Liver (tissue), 9 donors: ENCODE data around the gene LRIG1. TPM values are rescaled to one million over a fixed set of nuclear protein-coding genes. Genes with fewer than 3 reads are reported as not detected.

Experiments used
- DNase-seq: peaks from one replicate; pipeline ENCODE4 v3.0.0-alpha.2; 2017; ENCODE audit warnings: low spot score
- H3K27ac ChIP-seq, 2 donors: one replicate each; pipeline ENCODE4 v1.7.0; 2013; ENCODE audit warnings: inconsistent platforms in 2 of 2, low read length in 2 of 2, control low read depth in 1 of 2, low read depth in 1 of 2, mild to moderate bottlenecking in 1 of 2
- H3K27me3 ChIP-seq, 4 donors: one replicate each; pipeline versions ENCODE4 v1.6.1 to v1.7.0; 2013; ENCODE audit warnings: low read length in 3 of 4, inconsistent platforms in 1 of 4, mild to moderate bottlenecking in 1 of 4, moderate library complexity in 1 of 4; ENCODE audit not compliant: control insufficient read depth in 4 of 4, insufficient read depth in 4 of 4
- H3K36me3 ChIP-seq, 4 donors: one replicate each; pipeline versions ENCODE4 v1.6.1 to v1.7.0; 2013; ENCODE audit warnings: low read length in 3 of 4, mild to moderate bottlenecking in 3 of 4, low read depth in 1 of 4, moderate library complexity in 1 of 4; ENCODE audit not compliant: control insufficient read depth in 4 of 4, insufficient read depth in 3 of 4
- H3K4me1 ChIP-seq, 4 donors: one replicate each; pipeline versions ENCODE4 v1.6.1 to v1.7.0; 2013; ENCODE audit warnings: low read length in 3 of 4, mild to moderate bottlenecking in 3 of 4, moderate library complexity in 1 of 4; ENCODE audit not compliant: control insufficient read depth in 4 of 4, insufficient read depth in 4 of 4
- H3K4me3 ChIP-seq, 3 donors: one replicate each; pipeline versions ENCODE4 v1.6.1 to v1.7.0; 2013; ENCODE audit warnings: low read length in 3 of 3, control low read depth in 1 of 3, low read depth in 1 of 3, mild to moderate bottlenecking in 1 of 3
- H3K9ac ChIP-seq, 2 donors: one replicate each; pipeline ENCODE4 v1.7.0; 2013; ENCODE audit warnings: low read length in 2 of 2, mild to moderate bottlenecking in 2 of 2, moderate library complexity in 2 of 2, control low read depth in 1 of 2, low read depth in 1 of 2
- H3K9me3 ChIP-seq, 4 donors: one replicate each; pipeline versions ENCODE4 v1.6.1 to v1.7.0; 2013; ENCODE audit warnings: low read length in 3 of 4; ENCODE audit not compliant: control insufficient read depth in 4 of 4
- EGR1 ChIP-seq, 2 donors: IDR thresholded peaks; 2 replicates each; pipeline ENCODE4 v1.6.1; 2016 to 2018; ENCODE audit warnings: antibody characterized with exemption in 2 of 2, low read depth in 2 of 2
- FOXA1 ChIP-seq: IDR thresholded peaks from 2 replicates; pipeline ENCODE4 v1.6.1; 2016; ENCODE audit warnings: antibody characterized with exemption
- FOXA2 ChIP-seq: IDR thresholded peaks from 2 replicates; pipeline ENCODE4 v1.6.1; 2016; ENCODE audit warnings: antibody characterized with exemption
- GABPA ChIP-seq, 2 donors: IDR thresholded peaks in 1 of 2; conservative IDR thresholded peaks in 1 of 2; 2 replicates each; pipeline ENCODE4 v1.6.1; 2016; ENCODE audit warnings: antibody characterized with exemption in 2 of 2, mild to moderate bottlenecking in 1 of 2, moderate library complexity in 1 of 2
- HNF4G ChIP-seq: IDR thresholded peaks from 2 replicates; pipeline ENCODE4 v1.6.1; 2016; ENCODE audit warnings: antibody characterized with exemption
- JUND ChIP-seq, 2 donors: IDR thresholded peaks; 2 replicates each; pipeline ENCODE4 v1.6.1; 2016; ENCODE audit warnings: antibody characterized with exemption in 2 of 2
- NR2F2 ChIP-seq: IDR thresholded peaks from 2 replicates; pipeline ENCODE4 v1.6.1; 2016; ENCODE audit warnings: antibody characterized with exemption
- RAD21 ChIP-seq, 2 donors: IDR thresholded peaks; 2 replicates each; pipeline ENCODE4 v1.6.1; 2016; ENCODE audit warnings: antibody characterized with exemption in 2 of 2, mild to moderate bottlenecking in 2 of 2
- RXRA ChIP-seq, 2 donors: IDR thresholded peaks; 2 replicates each; pipeline ENCODE4 v1.6.1; 2017 to 2018; ENCODE audit warnings: antibody characterized with exemption in 2 of 2, mild to moderate bottlenecking in 1 of 2
- SP1 ChIP-seq: IDR thresholded peaks from 2 replicates; pipeline ENCODE4 v1.6.1; 2018; ENCODE audit warnings: antibody characterized with exemption, mild to moderate bottlenecking
- TAF1 ChIP-seq: conservative IDR thresholded peaks from 2 replicates; pipeline ENCODE4 v1.6.1; 2016; ENCODE audit warnings: antibody characterized with exemption, mild to moderate bottlenecking
- YY1 ChIP-seq: IDR thresholded peaks from 2 replicates; pipeline ENCODE4 v1.6.1; 2016; ENCODE audit warnings: antibody characterized with exemption, mild to moderate bottlenecking
- WGBS: extraction: QIAGEN DNeasy Blood & Tissue Kit; methylation state at CpG from one replicate; pipeline ENCODE4 v1.1.7; 2013; 5-methylcytosine and 5-hydroxymethylcytosine counted together
- polyA plus RNA-seq, 2 donors: library from polyadenylated mRNA; stranded (reverse) in 1 of 2; unstranded in 1 of 2; fragments of 200-250 nt in 1 of 2; fragments of >200 nt in 1 of 2; fragmentation: Nextera tagmentation in 1 of 2; extraction: Ambion mirVana in 1 of 2; gene quantifications; one replicate each; pipeline versions ENCODE4 v1.2.1 to v1.2.3, GENCODE V29; 2013 to 2015
- total RNA-seq, 2 donors: library from RNA; depleted of rRNA; stranded (reverse); fragments of >200 nt; gene quantifications; one replicate each; pipeline ENCODE4 v1.2.3, GENCODE V29; 2014
- TF ChIP-seq, protein P1 (sequence below): IDR thresholded peaks from 2 replicates; pipeline ENCODE4 v1.6.1; 2016; ENCODE audit warnings: antibody characterized with exemption
- TF ChIP-seq, protein P2 (sequence below): IDR thresholded peaks from 2 replicates; pipeline ENCODE4 v1.6.1; 2016; ENCODE audit warnings: antibody characterized with exemption
- TF ChIP-seq, protein P3 (sequence below): IDR thresholded peaks from 2 replicates; pipeline ENCODE4 v1.6.1; 2016; ENCODE audit warnings: antibody characterized with exemption, mild to moderate bottlenecking
- TF ChIP-seq, protein P4 (sequence below): fragments of 150-350 bp; IDR thresholded peaks from 2 replicates; pipeline ENCODE4 v1.5.1; 2017; ENCODE audit warnings: improper control_type of control experiment, low read depth, low read length; ENCODE audit not compliant: missing input control
- TF ChIP-seq, protein P5 (sequence below): IDR thresholded peaks from 2 replicates; pipeline ENCODE4 v1.6.1; 2016; ENCODE audit warnings: antibody characterized with exemption
- donor health status: healthy.
- donor health status: healthy.
- donor health status: healthy.
- donor health status: healthy.
- donor health status: healthy.

The LRIG1 gene
- total and polyA plus RNA-seq, 4 donors: 9.4 to 48.9 (median 12.9) TPM

DNA sequence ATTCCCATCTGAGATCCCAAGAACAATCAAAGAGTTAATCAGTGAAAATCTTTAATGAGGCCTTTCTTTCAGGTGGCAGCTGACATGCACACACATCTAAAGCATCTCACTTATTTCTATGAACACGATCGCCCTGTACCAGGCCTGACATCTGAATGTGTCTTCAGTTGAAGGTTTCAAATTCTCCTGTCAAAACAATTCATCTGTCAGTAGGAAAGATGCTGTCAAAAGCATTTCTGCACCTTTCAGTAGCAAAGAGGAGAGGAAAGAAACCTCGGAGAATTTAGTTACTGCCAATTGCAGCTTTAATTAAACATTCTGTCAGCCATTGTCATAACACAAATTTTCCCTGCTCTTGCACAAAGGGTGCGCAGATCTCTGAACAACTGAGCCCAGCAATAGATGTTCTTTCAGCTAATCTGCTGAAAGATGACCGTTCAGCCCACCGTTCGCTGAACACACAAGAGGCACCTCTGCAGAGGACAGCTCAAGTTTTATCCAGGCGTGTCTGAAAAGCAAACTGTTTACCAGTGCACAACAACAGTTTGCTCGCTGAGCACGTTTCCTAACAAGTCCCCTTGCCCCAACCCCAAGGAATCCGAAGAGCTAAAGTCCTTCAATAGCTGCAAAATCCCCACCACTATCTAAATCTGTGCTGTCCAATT, 34.1 kb downstream of the LRIG1 start:
- 78% methylated on average over 11 of the region's 11 CpGs for WGBS
- TF ChIP-seq FOXA1 (no peak), HNF4G (no peak), SP1 (no peak), RAD21 (IDR thresholded peaks at IDR 0.05) (no peak)
- H3K9me3 ChIP-seq: no peaks in the 10 kb centered on the region
- no peak overlapping the region for H3K27ac ChIP-seq
- no peaks in the 10 kb centered on the region for H3K27me3 ChIP-seq
- H3K36me3 ChIP-seq: peaks cover 0 to 3% (median under 1%) of the 10 kb centered on the region in 4 donors
- H3K4me1 ChIP-seq: peaks cover 4 to 48% (median 25%) of the 10 kb centered on the region in 4 donors
- no peak for DNase-seq
- H3K9ac ChIP-seq: no peak overlapping the region
- H3K4me3 ChIP-seq: no peak overlapping the region

DNA sequence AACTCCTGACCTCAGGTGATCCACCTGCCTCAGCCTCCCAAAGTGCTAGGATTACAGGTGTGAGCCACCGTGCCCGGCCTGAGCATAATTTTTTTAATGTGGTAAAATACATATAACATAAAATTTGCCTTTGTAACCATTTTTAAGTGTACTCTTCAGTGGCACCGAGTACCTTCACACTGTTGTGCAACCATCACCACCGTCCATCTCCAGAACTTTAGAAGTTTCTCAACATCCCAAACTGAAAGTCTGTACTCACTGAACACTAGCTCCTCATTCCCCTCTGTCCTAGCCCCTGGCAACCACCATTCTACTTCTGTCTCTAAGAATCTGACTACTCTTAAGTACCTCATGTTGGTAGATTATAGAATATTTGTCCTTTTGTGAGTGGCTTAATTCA, 35.2 kb downstream of the LRIG1 start:
- no peaks in the 10 kb centered on the region for H3K27me3 ChIP-seq
- TF ChIP-seq HNF4G (no peak), JUND (IDR thresholded peaks at IDR 0.05) (no peak), YY1 (no peak), TAF1 (no peak), RXRA (IDR thresholded peaks at IDR 0.05) (no peak)
- TF ChIP-seq, protein P1, sequence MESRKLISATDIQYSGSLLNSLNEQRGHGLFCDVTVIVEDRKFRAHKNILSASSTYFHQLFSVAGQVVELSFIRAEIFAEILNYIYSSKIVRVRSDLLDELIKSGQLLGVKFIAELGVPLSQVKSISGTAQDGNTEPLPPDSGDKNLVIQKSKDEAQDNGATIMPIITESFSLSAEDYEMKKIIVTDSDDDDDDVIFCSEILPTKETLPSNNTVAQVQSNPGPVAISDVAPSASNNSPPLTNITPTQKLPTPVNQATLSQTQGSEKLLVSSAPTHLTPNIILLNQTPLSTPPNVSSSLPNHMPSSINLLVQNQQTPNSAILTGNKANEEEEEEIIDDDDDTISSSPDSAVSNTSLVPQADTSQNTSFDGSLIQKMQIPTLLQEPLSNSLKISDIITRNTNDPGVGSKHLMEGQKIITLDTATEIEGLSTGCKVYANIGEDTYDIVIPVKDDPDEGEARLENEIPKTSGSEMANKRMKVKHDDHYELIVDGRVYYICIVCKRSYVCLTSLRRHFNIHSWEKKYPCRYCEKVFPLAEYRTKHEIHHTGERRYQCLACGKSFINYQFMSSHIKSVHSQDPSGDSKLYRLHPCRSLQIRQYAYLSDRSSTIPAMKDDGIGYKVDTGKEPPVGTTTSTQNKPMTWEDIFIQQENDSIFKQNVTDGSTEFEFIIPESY: no peak
- TF ChIP-seq, protein P2, sequence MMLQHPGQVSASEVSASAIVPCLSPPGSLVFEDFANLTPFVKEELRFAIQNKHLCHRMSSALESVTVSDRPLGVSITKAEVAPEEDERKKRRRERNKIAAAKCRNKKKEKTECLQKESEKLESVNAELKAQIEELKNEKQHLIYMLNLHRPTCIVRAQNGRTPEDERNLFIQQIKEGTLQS: no peak
- TF ChIP-seq, protein P3, sequence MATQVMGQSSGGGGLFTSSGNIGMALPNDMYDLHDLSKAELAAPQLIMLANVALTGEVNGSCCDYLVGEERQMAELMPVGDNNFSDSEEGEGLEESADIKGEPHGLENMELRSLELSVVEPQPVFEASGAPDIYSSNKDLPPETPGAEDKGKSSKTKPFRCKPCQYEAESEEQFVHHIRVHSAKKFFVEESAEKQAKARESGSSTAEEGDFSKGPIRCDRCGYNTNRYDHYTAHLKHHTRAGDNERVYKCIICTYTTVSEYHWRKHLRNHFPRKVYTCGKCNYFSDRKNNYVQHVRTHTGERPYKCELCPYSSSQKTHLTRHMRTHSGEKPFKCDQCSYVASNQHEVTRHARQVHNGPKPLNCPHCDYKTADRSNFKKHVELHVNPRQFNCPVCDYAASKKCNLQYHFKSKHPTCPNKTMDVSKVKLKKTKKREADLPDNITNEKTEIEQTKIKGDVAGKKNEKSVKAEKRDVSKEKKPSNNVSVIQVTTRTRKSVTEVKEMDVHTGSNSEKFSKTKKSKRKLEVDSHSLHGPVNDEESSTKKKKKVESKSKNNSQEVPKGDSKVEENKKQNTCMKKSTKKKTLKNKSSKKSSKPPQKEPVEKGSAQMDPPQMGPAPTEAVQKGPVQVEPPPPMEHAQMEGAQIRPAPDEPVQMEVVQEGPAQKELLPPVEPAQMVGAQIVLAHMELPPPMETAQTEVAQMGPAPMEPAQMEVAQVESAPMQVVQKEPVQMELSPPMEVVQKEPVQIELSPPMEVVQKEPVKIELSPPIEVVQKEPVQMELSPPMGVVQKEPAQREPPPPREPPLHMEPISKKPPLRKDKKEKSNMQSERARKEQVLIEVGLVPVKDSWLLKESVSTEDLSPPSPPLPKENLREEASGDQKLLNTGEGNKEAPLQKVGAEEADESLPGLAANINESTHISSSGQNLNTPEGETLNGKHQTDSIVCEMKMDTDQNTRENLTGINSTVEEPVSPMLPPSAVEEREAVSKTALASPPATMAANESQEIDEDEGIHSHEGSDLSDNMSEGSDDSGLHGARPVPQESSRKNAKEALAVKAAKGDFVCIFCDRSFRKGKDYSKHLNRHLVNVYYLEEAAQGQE: no peak
- no peak overlapping the region for H3K4me3 ChIP-seq
- H3K27ac ChIP-seq: no peak overlapping the region
- 61% methylated on average over 4 of the region's 4 CpGs for WGBS
- no peak for DNase-seq
- no peak overlapping the region for H3K9ac ChIP-seq
- H3K36me3 ChIP-seq: peaks cover 0 to 3% (median 1%) of the 10 kb centered on the region in 4 donors
- H3K4me1 ChIP-seq: peaks cover 4 to 48% (median 25%) of the 10 kb centered on the region in 4 donors
- H3K9me3 ChIP-seq: no peaks in the 10 kb centered on the region

DNA sequence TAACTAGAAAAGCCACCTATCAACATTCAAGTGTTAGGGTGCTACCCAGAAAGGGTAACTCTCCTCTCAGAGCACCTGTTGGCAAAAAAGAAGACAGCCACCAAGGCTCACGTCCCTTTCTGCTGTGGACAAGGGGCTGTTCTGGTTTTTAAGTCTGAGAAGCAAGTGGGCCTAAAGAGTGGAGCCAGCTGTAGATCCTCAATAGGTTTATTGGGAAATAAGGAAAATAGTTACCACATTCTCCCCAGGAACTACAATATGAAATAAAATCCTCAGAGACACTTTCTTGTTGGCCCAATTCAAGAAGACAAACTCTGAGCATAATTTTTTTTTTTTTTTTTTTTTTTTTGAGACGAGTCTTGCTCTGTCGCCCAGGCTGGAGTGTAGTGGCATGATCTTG, 35.8 kb downstream of the LRIG1 start:
- no peaks in the 10 kb centered on the region for H3K9me3 ChIP-seq
- 96% methylated on average over 3 of the region's 3 CpGs for WGBS
- no peak for DNase-seq
- no peak overlapping the region for H3K4me3 ChIP-seq
- H3K4me1 ChIP-seq: peaks cover 4 to 48% (median 25%) of the 10 kb centered on the region in 4 donors
- H3K9ac ChIP-seq: no peak overlapping the region
- no peak overlapping the region for H3K27ac ChIP-seq
- H3K27me3 ChIP-seq: no peaks in the 10 kb centered on the region
- H3K36me3 ChIP-seq: peaks cover 0 to 5% (median 3%) of the 10 kb centered on the region in 4 donors
- TF ChIP-seq, protein P1: no peak
- TF ChIP-seq EGR1 (IDR thresholded peaks at IDR 0.05; ENCODE audit: low read depth in 2 of 2) (no peak), RAD21 (IDR thresholded peaks at IDR 0.05) (no peak), YY1 (no peak), GABPA (IDR thresholded peaks at IDR 0.05 in 1 of 2, conservative IDR thresholded peaks at IDR 0.05 in 1 of 2) (no peak), NR2F2 (no peak), FOXA2 (no peak), RXRA (IDR thresholded peaks at IDR 0.05) (no peak)
- TF ChIP-seq, protein P4, sequence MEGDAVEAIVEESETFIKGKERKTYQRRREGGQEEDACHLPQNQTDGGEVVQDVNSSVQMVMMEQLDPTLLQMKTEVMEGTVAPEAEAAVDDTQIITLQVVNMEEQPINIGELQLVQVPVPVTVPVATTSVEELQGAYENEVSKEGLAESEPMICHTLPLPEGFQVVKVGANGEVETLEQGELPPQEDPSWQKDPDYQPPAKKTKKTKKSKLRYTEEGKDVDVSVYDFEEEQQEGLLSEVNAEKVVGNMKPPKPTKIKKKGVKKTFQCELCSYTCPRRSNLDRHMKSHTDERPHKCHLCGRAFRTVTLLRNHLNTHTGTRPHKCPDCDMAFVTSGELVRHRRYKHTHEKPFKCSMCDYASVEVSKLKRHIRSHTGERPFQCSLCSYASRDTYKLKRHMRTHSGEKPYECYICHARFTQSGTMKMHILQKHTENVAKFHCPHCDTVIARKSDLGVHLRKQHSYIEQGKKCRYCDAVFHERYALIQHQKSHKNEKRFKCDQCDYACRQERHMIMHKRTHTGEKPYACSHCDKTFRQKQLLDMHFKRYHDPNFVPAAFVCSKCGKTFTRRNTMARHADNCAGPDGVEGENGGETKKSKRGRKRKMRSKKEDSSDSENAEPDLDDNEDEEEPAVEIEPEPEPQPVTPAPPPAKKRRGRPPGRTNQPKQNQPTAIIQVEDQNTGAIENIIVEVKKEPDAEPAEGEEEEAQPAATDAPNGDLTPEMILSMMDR: no peak
- TF ChIP-seq, protein P5, sequence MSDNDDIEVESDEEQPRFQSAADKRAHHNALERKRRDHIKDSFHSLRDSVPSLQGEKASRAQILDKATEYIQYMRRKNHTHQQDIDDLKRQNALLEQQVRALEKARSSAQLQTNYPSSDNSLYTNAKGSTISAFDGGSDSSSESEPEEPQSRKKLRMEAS: no peak
